Pancreas (tissue), 10 donors: Measurements from ENCODE around the gene C20orf173. TPM values are rescaled to one million over a fixed set of nuclear protein-coding genes. Genes with fewer than 3 reads are reported as not detected.
A peak's percentile ranks its signal among the peaks of the same experiment; 100 is the strongest.

ENCODE experiments used
- ATAC-seq, 4 donors: fragments of 200-7000 bp; cut with Tn5 transposase; one replicate each; pipeline versions ENCODE4 v1.8.0 to v1.9.1; 2020; ENCODE audit warnings: mild to moderate bottlenecking in 4 of 4, moderate library complexity in 4 of 4
- DNase-seq, 6 donors: peaks; one replicate each; pipeline ENCODE4 v3.0.0-alpha.2; 2020
- FAIRE-seq: peaks from 2 replicates; lab custom pipeline; 2012; peaks lifted over from hg19 to GRCh38; lab: Jason Lieb, UNC
- H3K27ac ChIP-seq, 4 donors: fragments of 200-600 bp; sonication (generic); 1 replicate in 3 of 4; 2 replicates in 1 of 4; pipeline versions ENCODE4 v1.5.0 to v1.8.0; 2020
- H3K27me3 ChIP-seq, 4 donors: fragments of 200-600 bp; one replicate each; pipeline ENCODE4 v1.8.0; 2021
- H3K36me3 ChIP-seq, 3 donors: fragments of 200-600 bp; sonication (generic) in 1 of 3; one replicate each; pipeline versions ENCODE4 v1.5.0 to v1.8.0; 2020 to 2021
- H3K4me1 ChIP-seq, 3 donors: fragments of 200-600 bp; one replicate each; pipeline ENCODE4 v1.8.0; 2021
- H3K4me3 ChIP-seq, 4 donors: fragments of 200-600 bp; sonication (generic) in 2 of 4; one replicate each; pipeline versions ENCODE4 v1.5.0 to v1.8.0; 2020 to 2021
- H3K9me3 ChIP-seq, 4 donors: fragments of 200-600 bp; one replicate each; pipeline ENCODE4 v1.8.0; 2021
- WGBS, 2 donors: extraction: QIAGEN DNeasy Blood & Tissue Kit; methylation state at CpG; one replicate each; pipeline ENCODE4 v1.1.7; 2013; 5-methylcytosine and 5-hydroxymethylcytosine counted together
- intact Hi-C, 3 donors: fragments of 100-400 bp; cut with DNase I; formaldehyde crosslinking; loops; one replicate each; pipeline versions ENCODE4 v1.11.1 to v1.14.2; 2022
- polyA plus RNA-seq, 2 donors: library from polyadenylated mRNA; stranded (reverse); fragments of 200-250 nt; gene quantifications; one replicate each; pipeline ENCODE4 v1.2.3, GENCODE V29; 2013
- total RNA-seq, 6 donors: library from RNA; stranded (reverse); fragmentation: NEBNext Ultra II Directional in 4 of 6; extraction: Animal tissue kit (Norgen Biotek cat#: 25700) in 4 of 6; gene quantifications; one replicate each; pipeline versions ENCODE4 v1.2.1 to v1.2.4, GENCODE V29; 2021 to 2023
- TF ChIP-seq, protein P1 (sequence below), 4 donors: fragments of 200-600 bp; sonication (generic) in 3 of 4; IDR thresholded peaks; one replicate each; pipeline versions ENCODE4 v1.5.0 to v1.8.0; 2021; ENCODE audit warnings: antibody characterized with exemption in 4 of 4
- donor health status: healthy with polysubstance abuse.
- donor health status: DM: no; HTN: no; CAD: no; lungs with moderate emphysema.
- donor health status: DM: no; HTN: no; CAD: no.
- donor health status: control.
- donor health status: control.
- donor health status: Bipolar disorder and iron deficiency.
- donor health status: DM: yes; HTN: yes; CAD: no.
- donor health status: DM: no; HTN: no; CAD: no.
- donor health status: DM: no; HTN: no; CAD: no.
- donor health status: DM: yes; HTN: yes; CAD: no.

C20orf173 gene
- total and polyA plus RNA-seq, 8 donors, result not detected

DNA sequence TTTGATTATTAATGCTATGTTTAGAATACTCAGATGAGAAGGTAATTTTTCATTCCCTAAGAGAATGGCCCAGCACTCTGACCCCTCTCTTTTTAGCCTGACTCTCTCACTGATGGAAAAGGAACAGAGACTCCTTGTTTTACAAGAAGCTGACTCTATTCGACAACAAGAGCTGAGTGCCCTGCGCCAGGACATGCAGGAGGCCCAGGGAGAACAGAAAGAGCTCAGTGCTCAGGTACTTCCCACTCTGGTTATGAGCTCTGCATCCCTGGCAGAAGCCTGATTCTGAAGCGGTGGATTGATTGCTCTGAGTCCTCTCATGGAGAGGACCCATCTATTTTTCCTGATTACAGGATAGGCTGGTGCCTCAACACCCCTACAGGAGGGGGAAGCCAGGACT lies 33.0 kb downstream of the C20orf173 start:
- H3K27me3 ChIP-seq, result no peaks in the 10 kb centered on the region
- intact Hi-C loops, result no loop called here
- ATAC-seq (no peak), DNase-seq (no peak), FAIRE-seq (no peak)
- H3K36me3 ChIP-seq, result peaks cover 0 to 52% (median 6%) of the 10 kb centered on the region in 3 donors
- no peaks in the 10 kb centered on the region for H3K9me3 ChIP-seq
- TF ChIP-seq, protein P1, sequence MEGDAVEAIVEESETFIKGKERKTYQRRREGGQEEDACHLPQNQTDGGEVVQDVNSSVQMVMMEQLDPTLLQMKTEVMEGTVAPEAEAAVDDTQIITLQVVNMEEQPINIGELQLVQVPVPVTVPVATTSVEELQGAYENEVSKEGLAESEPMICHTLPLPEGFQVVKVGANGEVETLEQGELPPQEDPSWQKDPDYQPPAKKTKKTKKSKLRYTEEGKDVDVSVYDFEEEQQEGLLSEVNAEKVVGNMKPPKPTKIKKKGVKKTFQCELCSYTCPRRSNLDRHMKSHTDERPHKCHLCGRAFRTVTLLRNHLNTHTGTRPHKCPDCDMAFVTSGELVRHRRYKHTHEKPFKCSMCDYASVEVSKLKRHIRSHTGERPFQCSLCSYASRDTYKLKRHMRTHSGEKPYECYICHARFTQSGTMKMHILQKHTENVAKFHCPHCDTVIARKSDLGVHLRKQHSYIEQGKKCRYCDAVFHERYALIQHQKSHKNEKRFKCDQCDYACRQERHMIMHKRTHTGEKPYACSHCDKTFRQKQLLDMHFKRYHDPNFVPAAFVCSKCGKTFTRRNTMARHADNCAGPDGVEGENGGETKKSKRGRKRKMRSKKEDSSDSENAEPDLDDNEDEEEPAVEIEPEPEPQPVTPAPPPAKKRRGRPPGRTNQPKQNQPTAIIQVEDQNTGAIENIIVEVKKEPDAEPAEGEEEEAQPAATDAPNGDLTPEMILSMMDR (IDR thresholded peaks at IDR 0.05), result no peak
- H3K4me1 ChIP-seq, result no peaks in the 10 kb centered on the region
- no peak overlapping the region for H3K27ac ChIP-seq
- H3K4me3 ChIP-seq, result no peak overlapping the region
- WGBS, 2 donors, result 91 to 95% methylated on average over 3 of the region's 3 CpGs

DNA sequence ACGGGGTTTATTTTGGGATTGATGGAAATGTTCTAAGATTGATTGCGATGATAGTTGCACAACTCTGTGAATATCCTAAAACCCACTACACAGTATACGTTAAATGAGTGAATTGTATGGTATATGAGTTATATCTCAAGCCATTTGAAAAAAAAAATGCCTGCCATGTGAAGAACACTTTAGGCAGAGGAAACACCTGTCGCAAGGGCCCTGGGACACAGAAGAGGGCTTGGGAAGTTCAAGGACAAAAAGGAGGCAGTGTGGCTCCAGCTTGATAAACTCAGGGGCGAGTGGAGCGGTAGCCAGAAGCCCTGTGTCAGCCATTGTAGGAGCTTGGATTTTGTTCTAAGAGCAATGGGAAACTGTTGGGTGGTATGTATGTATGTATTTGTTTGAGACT lies 37.1 kb downstream of the C20orf173 start:
- H3K9me3 ChIP-seq, result no peaks in the 10 kb centered on the region
- no peak for ATAC-seq
- H3K4me1 ChIP-seq, result no peaks in the 10 kb centered on the region
- TF ChIP-seq, protein P1 (IDR thresholded peaks at IDR 0.05), result no peak
- FAIRE-seq, result no peak
- H3K27ac ChIP-seq, result no peak overlapping the region
- H3K27me3 ChIP-seq, result no peaks in the 10 kb centered on the region
- intact Hi-C loops, result no loop called here
- H3K4me3 ChIP-seq, result no peak overlapping the region
- no peak for DNase-seq
- H3K36me3 ChIP-seq, result peaks cover 0 to 42% (median 6%) of the 10 kb centered on the region in 3 donors
- WGBS, 2 donors, result 94% methylated on average over 6 of the region's 6 CpGs

DNA sequence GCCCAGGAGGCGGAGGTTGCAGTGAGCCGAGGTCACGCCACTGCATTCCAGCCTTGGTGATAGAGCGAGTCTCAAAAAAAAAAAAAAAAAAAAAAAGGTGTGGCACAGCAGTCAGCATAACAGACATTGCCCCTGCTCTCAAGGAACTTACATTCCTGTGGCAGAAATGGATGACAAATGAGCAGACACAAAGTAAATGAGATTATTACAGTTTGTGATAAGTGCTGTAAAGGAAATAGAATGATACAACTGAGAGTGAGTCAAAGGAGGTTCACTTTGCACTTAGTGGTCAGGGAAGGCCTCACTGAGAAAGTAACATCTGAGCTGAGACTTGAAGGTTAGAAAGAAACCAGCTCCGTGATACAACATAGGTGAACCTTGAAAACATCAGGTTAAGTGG lies 37.6 kb downstream of the C20orf173 start:
- no peak overlapping the region for H3K4me3 ChIP-seq
- intact Hi-C loops, result no loop called here
- H3K9me3 ChIP-seq, result no peaks in the 10 kb centered on the region
- H3K36me3 ChIP-seq, result peaks cover 0 to 38% (median 6%) of the 10 kb centered on the region in 3 donors
- H3K27me3 ChIP-seq, result no peaks in the 10 kb centered on the region
- FAIRE-seq (no peak), DNase-seq (no peak), ATAC-seq (no peak)
- no peaks in the 10 kb centered on the region for H3K4me1 ChIP-seq
- 95 to 96% methylated on average over 5 of the region's 5 CpGs for WGBS, 2 donors
- no peak overlapping the region for H3K27ac ChIP-seq
- TF ChIP-seq, protein P1 (IDR thresholded peaks at IDR 0.05), result no peak

DNA sequence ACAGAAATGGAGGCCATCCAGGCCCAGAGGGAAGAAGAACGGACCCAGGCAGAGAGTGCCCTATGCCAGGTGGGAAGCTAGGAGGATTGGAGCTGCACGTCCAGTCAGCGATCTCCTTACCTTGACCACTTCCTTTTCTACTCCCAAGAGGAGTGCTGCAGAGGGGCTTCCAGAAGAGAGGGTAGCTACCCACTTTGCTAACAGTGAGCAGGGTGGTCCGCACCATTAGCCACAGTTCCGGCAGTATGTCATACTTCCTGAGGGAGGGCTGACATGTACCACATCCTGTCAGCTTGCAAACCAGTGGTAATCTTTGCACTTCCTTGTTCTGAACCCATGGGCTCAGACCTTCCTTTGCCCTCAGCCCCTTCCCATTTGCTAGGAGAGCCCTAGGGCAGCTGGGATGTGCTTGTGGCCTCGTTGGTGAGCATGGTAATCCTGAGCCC lies 38.7 kb downstream of the C20orf173 start:
- DNase-seq (no peak), FAIRE-seq (no peak), ATAC-seq (peak in 3 of 4 donors; percentile 37 to 77 (median 71))
- H3K4me1 ChIP-seq, result no peaks in the 10 kb centered on the region
- peak overlapping the region in 1 of 4 donors; percentile 30 for H3K4me3 ChIP-seq
- H3K9me3 ChIP-seq, result no peaks in the 10 kb centered on the region
- TF ChIP-seq, protein P1 (IDR thresholded peaks at IDR 0.05), result no peak
- WGBS, 2 donors, result 83 to 90% methylated on average over 6 of the region's 6 CpGs
- no peaks in the 10 kb centered on the region for H3K27me3 ChIP-seq
- H3K36me3 ChIP-seq, result peaks cover 0 to 30% (median 6%) of the 10 kb centered on the region in 3 donors
- intact Hi-C loops, result no loop called here
- no peak overlapping the region for H3K27ac ChIP-seq

DNA sequence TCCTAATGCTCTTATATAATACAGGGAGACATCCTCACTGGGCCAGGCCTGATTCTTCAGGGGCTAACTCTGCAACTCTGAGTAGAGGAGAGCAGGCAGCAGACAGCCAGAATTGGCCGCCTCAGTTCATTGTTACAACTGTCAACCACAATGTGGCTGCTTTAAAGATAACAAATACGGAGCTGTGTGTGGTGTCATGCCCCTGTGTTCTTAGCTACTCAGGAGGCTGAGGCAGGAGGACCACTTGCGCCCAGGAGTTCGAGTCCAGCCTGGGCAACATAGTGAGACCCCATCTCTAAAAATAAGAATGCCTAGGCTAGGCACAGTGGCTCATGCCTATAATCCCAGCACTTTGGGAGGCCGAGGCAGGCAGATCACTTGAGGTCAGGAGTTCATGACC lies 39.7 kb downstream of the C20orf173 start:
- ATAC-seq, result no peak

More for the DNA sequence above, 39.7 kb downstream of the C20orf173 start:
- no peaks in the 10 kb centered on the region for H3K9me3 ChIP-seq
- no peak overlapping the region for H3K27ac ChIP-seq
- peaks cover 0 to 27% (median 6%) of the 10 kb centered on the region in 3 donors for H3K36me3 ChIP-seq
- no peak for DNase-seq
- H3K4me3 ChIP-seq, result no peak overlapping the region
- H3K4me1 ChIP-seq, result no peaks in the 10 kb centered on the region
- no peak for FAIRE-seq
- TF ChIP-seq, protein P1 (IDR thresholded peaks at IDR 0.05), result no peak
- intact Hi-C loops, result no loop called here
- H3K27me3 ChIP-seq, result no peaks in the 10 kb centered on the region
- WGBS, 2 donors, result 96 to 97% methylated on average over 5 of the region's 5 CpGs
